ENCODE results near the gene CXorf65. TPM values are rescaled to one million over a fixed set of nuclear protein-coding genes. Genes with fewer than 3 reads are reported as not detected.

The CXorf65 gene

Small RNAs within 50 kb of the gene (small RNA-seq; reads per million reads assigned to genes)
- gene CXorf65 (ENCODE audit: insufficient read depth), result not detected
